HG03575 (cell line): ENCODE results near the gene DUSP28.
"Not testable (repeated sequence)": the region's sequence is repeated elsewhere in the genome, so short reads cannot be mapped to it uniquely, and the experiment has no call there.

Experiments
- ATAC-seq: cut with Tn5 transposase; IDR thresholded peaks from one replicate; pipeline ENCODE4 v1.9.1; 2021; ENCODE audit not compliant: unreplicated experiment, insufficient number of reproducible peaks, low FRiP score; ENCODE audit errors: extremely low read depth

Gene DUSP28

GRCh38 chr2:240560084-240560479 lies at the start of gene DUSP28:
TSS of gene DUSP28 (plus strand) at chr2:240560357. CDS start at chr2:240560685, 328 bp downstream.
- ATAC-seq = no peak

- no peak for ATAC-seq
Measured at GRCh38 chr2:240510513-240511210, 49.5 kb upstream of the DUSP28 start.

- ATAC-seq = no peak
Measured at GRCh38 chr2:240511351-240512108, 48.6 kb upstream of the DUSP28 start.

GRCh38 chr2:240512109-240512485 lies 48.1 kb upstream of the DUSP28 start:
- ATAC-seq = no peak

GRCh38 chr2:240512666-240513535 lies 47.3 kb upstream of the DUSP28 start:
- ATAC-seq = no peak

- no peak for ATAC-seq
Measured at GRCh38 chr2:240513549-240514287, 46.4 kb upstream of the DUSP28 start.

GRCh38 chr2:240514631-240515030 lies 45.5 kb upstream of the DUSP28 start:
- no peak for ATAC-seq

GRCh38 chr2:240517342-240517741 lies 42.8 kb upstream of the DUSP28 start:
- no peak for ATAC-seq

GRCh38 chr2:240518981-240519380 lies 41.2 kb upstream of the DUSP28 start:
- no peak for ATAC-seq

GRCh38 chr2:240519396-240520129 lies 40.6 kb upstream of the DUSP28 start:
- ATAC-seq = no peak

GRCh38 chr2:240520130-240520973 lies 39.8 kb upstream of the DUSP28 start:
- no peak for ATAC-seq

GRCh38 chr2:240520974-240521350 lies 39.2 kb upstream of the DUSP28 start:
- no peak for ATAC-seq

GRCh38 chr2:240521885-240522284 lies 38.3 kb upstream of the DUSP28 start:
- not testable (repeated sequence) for ATAC-seq

GRCh38 chr2:240522406-240522805 lies 37.8 kb upstream of the DUSP28 start:
- no peak for ATAC-seq

- no peak for ATAC-seq
Measured at GRCh38 chr2:240523451-240524281, 36.5 kb upstream of the DUSP28 start.

- no peak for ATAC-seq
Measured at GRCh38 chr2:240524963-240525718, 35.0 kb upstream of the DUSP28 start.
